ENCODE data around the gene HSPB2. TPM values are rescaled to one million over a fixed set of nuclear protein-coding genes. Genes with fewer than 3 reads are reported as not detected.

HSPB2 gene
- total RNA-seq, 4 donors from 2014 or later, result 0.78 to 5.5 (median 3.0) TPM

DNA sequence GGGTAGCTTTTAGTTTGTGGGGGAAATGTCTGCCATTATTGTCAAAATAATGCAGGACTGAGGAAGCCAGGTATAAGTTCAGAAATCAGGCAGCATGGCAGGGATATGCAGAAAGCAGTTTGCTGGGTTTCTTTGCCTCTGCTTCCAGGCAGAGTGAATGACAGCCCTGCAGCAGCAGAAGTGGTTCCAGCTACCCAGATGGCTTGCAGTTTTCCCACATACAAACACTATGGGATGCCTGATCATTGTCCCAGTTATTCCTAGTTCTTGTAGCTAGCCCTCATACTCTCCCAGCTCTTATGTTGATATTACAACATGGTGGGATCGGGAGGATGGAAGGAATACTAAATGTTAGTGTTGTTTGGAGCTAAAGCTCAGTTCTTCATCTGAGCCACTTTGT lies 21.8 kb downstream of the HSPB2 start:
- Histone ChIP-seq H3K36me3 (no peaks in the 10 kb centered on the region), H3K27ac (peak overlapping the region in 2 of 4 donors; percentile 85 to 88), H3K9me3 (no peaks in the 10 kb centered on the region), H3K27me3 (no peaks in the 10 kb centered on the region), H3K4me1 (peaks cover 3 to 58% (median 28%) of the 10 kb centered on the region in 3 donors), H3K4me3 (no peak overlapping the region)
- TF ChIP-seq EP300 (IDR thresholded peaks at IDR 0.05) (no peak), POLR2AphosphoS5 (IDR thresholded peaks at IDR 0.05) (no peak)
- no peak for ATAC-seq
- WGBS, 2 donors (ENCODE audit: low coverage in 1 of 2), result 80 to 100% methylated on average over 1 of the region's 1 CpG

DNA sequence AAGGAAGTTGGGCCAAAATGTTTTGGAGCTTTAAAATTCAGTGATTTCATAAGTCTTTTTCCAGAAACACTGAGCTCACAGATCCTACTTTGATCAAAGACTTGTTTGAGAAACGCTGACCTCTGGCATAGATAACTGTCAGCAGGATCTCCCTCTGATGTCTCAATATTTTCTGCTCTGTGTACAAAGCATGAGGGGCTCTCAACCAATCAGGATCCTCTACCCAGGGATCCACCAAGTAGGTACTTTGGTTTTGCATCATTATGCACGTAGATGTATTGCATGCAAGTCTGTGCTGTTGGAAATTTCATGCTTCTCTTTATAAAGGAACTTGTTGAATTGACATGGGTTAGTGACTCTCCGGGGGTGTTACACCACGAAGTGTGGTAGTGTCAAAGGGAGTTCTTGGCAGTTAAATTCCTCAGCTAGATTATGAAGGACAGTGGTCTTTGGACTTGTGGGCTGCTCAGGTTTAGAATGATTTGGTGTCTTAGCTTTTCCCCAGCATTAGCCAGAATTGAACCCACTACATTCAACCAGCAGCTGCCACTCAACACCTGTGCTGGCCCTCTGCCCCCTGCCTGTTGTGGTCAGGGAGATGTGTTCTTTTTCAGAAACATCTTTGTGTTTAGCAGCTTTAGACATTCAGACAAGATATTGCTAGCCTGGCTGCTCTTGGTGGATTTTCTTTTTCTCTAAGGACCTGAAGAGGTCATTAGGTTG lies 22.9 kb downstream of the HSPB2 start:
- ATAC-seq, result peak; percentile 39
- WGBS, 2 donors (ENCODE audit: low coverage in 1 of 2), result 23 to 56% methylated on average over 2 to 4 of the region's 4 CpGs
- no peak for TF ChIP-seq POLR2AphosphoS5 (IDR thresholded peaks at IDR 0.05)
- no peak for TF ChIP-seq POLR2A (IDR thresholded peaks at IDR 0.05)
- TF ChIP-seq EP300 (IDR thresholded peaks at IDR 0.05), result no peak
- TF ChIP-seq, protein P1, sequence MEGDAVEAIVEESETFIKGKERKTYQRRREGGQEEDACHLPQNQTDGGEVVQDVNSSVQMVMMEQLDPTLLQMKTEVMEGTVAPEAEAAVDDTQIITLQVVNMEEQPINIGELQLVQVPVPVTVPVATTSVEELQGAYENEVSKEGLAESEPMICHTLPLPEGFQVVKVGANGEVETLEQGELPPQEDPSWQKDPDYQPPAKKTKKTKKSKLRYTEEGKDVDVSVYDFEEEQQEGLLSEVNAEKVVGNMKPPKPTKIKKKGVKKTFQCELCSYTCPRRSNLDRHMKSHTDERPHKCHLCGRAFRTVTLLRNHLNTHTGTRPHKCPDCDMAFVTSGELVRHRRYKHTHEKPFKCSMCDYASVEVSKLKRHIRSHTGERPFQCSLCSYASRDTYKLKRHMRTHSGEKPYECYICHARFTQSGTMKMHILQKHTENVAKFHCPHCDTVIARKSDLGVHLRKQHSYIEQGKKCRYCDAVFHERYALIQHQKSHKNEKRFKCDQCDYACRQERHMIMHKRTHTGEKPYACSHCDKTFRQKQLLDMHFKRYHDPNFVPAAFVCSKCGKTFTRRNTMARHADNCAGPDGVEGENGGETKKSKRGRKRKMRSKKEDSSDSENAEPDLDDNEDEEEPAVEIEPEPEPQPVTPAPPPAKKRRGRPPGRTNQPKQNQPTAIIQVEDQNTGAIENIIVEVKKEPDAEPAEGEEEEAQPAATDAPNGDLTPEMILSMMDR (IDR thresholded peaks at IDR 0.05), result no peak

DNA sequence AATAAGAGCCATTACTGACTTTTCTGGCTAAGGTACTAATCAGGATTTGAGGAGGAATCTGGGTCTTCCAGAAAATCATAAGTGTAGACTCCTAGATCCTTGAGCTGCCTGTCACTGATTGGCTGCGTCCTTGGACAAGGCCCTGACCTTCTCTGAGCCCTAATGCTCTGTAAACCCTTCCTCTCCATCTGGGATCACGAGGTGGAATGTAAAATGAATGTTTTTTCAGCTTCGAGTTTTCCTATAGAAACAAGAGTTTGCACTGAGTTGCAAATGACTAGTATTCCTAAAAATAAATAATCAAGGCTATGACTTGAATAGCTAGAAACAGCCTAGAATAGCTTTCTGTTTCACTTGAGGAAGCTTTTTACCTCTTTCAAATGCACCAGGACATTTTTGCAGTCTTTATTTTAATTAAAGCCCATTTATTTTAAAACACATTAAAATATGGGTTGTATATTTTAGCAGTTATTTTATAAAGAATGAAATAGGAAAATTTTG lies 23.6 kb downstream of the HSPB2 start:
- no peaks in the 10 kb centered on the region for H3K36me3 ChIP-seq
- TF ChIP-seq EP300 (IDR thresholded peaks at IDR 0.05) (no peak), POLR2A (IDR thresholded peaks at IDR 0.05) (no peak), POLR2AphosphoS5 (IDR thresholded peaks at IDR 0.05) (no peak)
- TF ChIP-seq, protein P1 (IDR thresholded peaks at IDR 0.05), result no peak
- H3K4me1 ChIP-seq, result peaks cover 3 to 67% (median 28%) of the 10 kb centered on the region in 3 donors
- H3K4me3 ChIP-seq, result peak overlapping the region; percentile 71 to 81
- ATAC-seq, result no peak
- no peaks in the 10 kb centered on the region for H3K9me3 ChIP-seq
- H3K27me3 ChIP-seq, result no peaks in the 10 kb centered on the region
- H3K27ac ChIP-seq, result peak overlapping the region; percentile 8 to 88 (median 84)
- 24 to 35% methylated on average over 2 to 3 of the region's 3 CpGs for WGBS, 2 donors (ENCODE audit: low coverage in 1 of 2)

More for the DNA sequence above, 22.9 kb downstream of the HSPB2 start:
- no peaks in the 10 kb centered on the region for H3K9me3 ChIP-seq
- peak overlapping the region; percentile 8 to 88 (median 84) for H3K27ac ChIP-seq
- no peak overlapping the region for H3K4me3 ChIP-seq
- H3K27me3 ChIP-seq, result no peaks in the 10 kb centered on the region
- no peaks in the 10 kb centered on the region for H3K36me3 ChIP-seq
- peaks cover 3 to 67% (median 28%) of the 10 kb centered on the region in 3 donors for H3K4me1 ChIP-seq

DNA sequence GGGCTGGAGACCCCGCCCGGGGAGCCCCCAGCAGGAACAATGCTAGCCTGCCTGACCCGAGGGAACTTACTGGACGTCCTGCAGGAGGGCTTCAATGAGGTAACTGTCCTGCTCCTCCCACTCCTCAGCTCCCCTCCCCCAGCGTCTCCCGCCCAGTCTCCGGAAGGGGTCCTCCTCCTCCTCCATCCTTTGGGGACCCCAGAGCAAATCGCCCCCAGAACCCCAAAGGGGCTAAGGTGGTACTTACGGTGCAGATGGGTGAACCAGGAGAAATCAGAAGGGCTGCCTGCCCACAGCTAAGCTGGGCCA lies 24.9 kb downstream of the HSPB2 start:
- no peak for ATAC-seq
- no peaks in the 10 kb centered on the region for H3K27me3 ChIP-seq
- WGBS, 2 donors (ENCODE audit: low coverage in 1 of 2), result 0% methylated on average over 1 of the region's 9 CpGs

DNA sequence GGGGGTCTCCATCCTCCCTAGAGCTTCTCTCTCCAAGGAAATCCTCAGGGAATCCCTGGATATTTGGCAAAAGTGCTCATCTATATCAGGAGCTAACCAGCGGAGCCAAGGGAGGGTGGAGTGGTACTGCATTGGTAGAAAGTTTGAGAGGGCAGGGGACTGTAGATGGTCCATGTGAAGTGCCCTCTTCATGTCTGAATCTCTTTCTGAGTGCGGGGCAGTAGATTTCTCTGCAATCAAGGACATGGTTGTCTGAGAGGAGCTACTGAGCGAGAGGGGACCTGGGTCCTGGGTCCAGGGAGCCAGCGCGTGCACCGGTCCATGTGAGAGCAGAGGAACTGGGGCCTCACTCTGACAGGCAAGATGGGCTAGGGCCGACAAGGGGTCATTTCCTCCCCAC lies 25.3 kb downstream of the HSPB2 start:
- H3K9me3 ChIP-seq, result no peaks in the 10 kb centered on the region
- TF ChIP-seq, protein P1 (IDR thresholded peaks at IDR 0.05), result no peak
- TF ChIP-seq EP300 (IDR thresholded peaks at IDR 0.05), result no peak
- no peak for TF ChIP-seq POLR2A (IDR thresholded peaks at IDR 0.05)
- TF ChIP-seq POLR2AphosphoS5 (IDR thresholded peaks at IDR 0.05), result no peak
- no peaks in the 10 kb centered on the region for H3K27me3 ChIP-seq
- no peak for ATAC-seq
- peak overlapping the region; percentile 8 to 88 (median 84) for H3K27ac ChIP-seq
- 49 to 83% methylated on average over 1 to 6 of the region's 7 CpGs for WGBS, 2 donors (ENCODE audit: low coverage in 1 of 2)
- H3K4me1 ChIP-seq, result peaks cover 3 to 61% (median 28%) of the 10 kb centered on the region in 3 donors
- peak overlapping the region; percentile 71 to 81 for H3K4me3 ChIP-seq
- H3K36me3 ChIP-seq, result no peaks in the 10 kb centered on the region

More for the DNA sequence above, 24.9 kb downstream of the HSPB2 start:
- H3K27ac ChIP-seq, result peak overlapping the region; percentile 8 to 88 (median 84)
- H3K36me3 ChIP-seq, result no peaks in the 10 kb centered on the region
- H3K9me3 ChIP-seq, result no peaks in the 10 kb centered on the region
- H3K4me3 ChIP-seq, result peak overlapping the region; percentile 71 to 81
- H3K4me1 ChIP-seq, result peaks cover 3 to 62% (median 28%) of the 10 kb centered on the region in 3 donors
- TF ChIP-seq POLR2AphosphoS5 (IDR thresholded peaks at IDR 0.05), result no peak

DNA sequence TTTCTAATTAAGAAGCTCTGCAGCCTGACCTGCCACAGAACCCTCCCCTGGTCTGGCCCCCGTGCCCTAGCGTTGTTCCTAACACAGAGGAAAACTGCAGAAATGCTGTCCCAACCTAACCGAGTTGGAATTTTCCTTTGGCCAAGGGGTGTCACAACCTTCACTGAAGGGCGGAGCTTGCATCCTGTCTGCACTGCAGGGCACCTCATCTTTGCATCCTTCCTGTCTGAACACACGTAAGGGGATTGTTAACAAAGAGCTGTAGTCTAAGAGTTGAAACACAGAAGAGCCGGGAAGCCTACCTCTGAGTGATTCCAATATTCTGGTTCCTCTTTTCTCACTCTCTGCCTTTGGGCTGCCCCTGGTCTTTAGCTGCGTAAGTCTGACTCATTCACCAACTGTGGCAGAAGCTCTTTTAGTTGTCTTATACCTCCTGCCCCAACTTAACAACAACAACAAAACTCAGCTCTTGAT lies 26.2 kb downstream of the HSPB2 start:
- Histone ChIP-seq H3K36me3 (no peaks in the 10 kb centered on the region), H3K9me3 (no peaks in the 10 kb centered on the region), H3K4me1 (peaks cover 3 to 61% (median 28%) of the 10 kb centered on the region in 3 donors), H3K27ac (peak overlapping the region; percentile 8 to 88 (median 84)), H3K4me3 (peak overlapping the region in 1 of 2 donors; percentile 7), H3K27me3 (no peaks in the 10 kb centered on the region)
- TF ChIP-seq EP300 (IDR thresholded peaks at IDR 0.05) (no peak), POLR2AphosphoS5 (IDR thresholded peaks at IDR 0.05) (no peak), POLR2A (IDR thresholded peaks at IDR 0.05) (no peak)
- TF ChIP-seq, protein P1 (IDR thresholded peaks at IDR 0.05), result no peak
- peak; percentile 28 for ATAC-seq
- 14 to 18% methylated on average over 4 to 6 of the region's 7 CpGs for WGBS, 2 donors (ENCODE audit: low coverage in 1 of 2)

All from gastroesophageal sphincter (tissue), 4 donors.